ENCODE data around the gene OSER1. TPM values are rescaled to one million over a fixed set of nuclear protein-coding genes. Genes with fewer than 3 reads are reported as not detected.
"Not testable (repeated sequence)": the region's sequence is repeated elsewhere in the genome, so short reads cannot be mapped to it uniquely, and the experiment has no call there.

OSER1 gene
- total RNA-seq, 1 experiment from 2014 or later, result 24.3 TPM

- DNase-seq (ENCODE audit: low spot score) (no peak), ATAC-seq (no peak)
- H3K36me3 Mint-ChIP-seq, result peaks cover 14% of the 10 kb centered on the region
- no peak overlapping the region for H3K4me3 Mint-ChIP-seq
- no peaks in the 10 kb centered on the region for H3K9me3 Mint-ChIP-seq
- H3K4me1 Mint-ChIP-seq, result no peaks in the 10 kb centered on the region
- H3K27ac Mint-ChIP-seq, result no peak overlapping the region
- ChIA-PET CTCF (no interaction called here), POLR2A (no interaction called here)
- no peaks in the 10 kb centered on the region; the same call in none of the 2 replicates for H3K27me3 Mint-ChIP-seq (ENCODE audit: low read depth)
- TF ChIP-seq RORB (CRISPR knock-in tag; IDR thresholded peaks at IDR 0.05), result no peak
- no peak for TF ChIP-seq ESRRA (CRISPR knock-in tag; IDR thresholded peaks at IDR 0.05; ENCODE audit: borderline replicate concordance)
- TF ChIP-seq, protein P1, sequence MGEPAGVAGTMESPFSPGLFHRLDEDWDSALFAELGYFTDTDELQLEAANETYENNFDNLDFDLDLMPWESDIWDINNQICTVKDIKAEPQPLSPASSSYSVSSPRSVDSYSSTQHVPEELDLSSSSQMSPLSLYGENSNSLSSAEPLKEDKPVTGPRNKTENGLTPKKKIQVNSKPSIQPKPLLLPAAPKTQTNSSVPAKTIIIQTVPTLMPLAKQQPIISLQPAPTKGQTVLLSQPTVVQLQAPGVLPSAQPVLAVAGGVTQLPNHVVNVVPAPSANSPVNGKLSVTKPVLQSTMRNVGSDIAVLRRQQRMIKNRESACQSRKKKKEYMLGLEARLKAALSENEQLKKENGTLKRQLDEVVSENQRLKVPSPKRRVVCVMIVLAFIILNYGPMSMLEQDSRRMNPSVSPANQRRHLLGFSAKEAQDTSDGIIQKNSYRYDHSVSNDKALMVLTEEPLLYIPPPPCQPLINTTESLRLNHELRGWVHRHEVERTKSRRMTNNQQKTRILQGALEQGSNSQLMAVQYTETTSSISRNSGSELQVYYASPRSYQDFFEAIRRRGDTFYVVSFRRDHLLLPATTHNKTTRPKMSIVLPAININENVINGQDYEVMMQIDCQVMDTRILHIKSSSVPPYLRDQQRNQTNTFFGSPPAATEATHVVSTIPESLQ (CRISPR knock-in tag; IDR thresholded peaks at IDR 0.05), result no peak
- no peak for TF ChIP-seq HMGXB4 (CRISPR knock-in tag; IDR thresholded peaks at IDR 0.05)
- TF ChIP-seq ZMAT4 (CRISPR knock-in tag; IDR thresholded peaks at IDR 0.05), result no peak
- TF ChIP-seq, protein P2, sequence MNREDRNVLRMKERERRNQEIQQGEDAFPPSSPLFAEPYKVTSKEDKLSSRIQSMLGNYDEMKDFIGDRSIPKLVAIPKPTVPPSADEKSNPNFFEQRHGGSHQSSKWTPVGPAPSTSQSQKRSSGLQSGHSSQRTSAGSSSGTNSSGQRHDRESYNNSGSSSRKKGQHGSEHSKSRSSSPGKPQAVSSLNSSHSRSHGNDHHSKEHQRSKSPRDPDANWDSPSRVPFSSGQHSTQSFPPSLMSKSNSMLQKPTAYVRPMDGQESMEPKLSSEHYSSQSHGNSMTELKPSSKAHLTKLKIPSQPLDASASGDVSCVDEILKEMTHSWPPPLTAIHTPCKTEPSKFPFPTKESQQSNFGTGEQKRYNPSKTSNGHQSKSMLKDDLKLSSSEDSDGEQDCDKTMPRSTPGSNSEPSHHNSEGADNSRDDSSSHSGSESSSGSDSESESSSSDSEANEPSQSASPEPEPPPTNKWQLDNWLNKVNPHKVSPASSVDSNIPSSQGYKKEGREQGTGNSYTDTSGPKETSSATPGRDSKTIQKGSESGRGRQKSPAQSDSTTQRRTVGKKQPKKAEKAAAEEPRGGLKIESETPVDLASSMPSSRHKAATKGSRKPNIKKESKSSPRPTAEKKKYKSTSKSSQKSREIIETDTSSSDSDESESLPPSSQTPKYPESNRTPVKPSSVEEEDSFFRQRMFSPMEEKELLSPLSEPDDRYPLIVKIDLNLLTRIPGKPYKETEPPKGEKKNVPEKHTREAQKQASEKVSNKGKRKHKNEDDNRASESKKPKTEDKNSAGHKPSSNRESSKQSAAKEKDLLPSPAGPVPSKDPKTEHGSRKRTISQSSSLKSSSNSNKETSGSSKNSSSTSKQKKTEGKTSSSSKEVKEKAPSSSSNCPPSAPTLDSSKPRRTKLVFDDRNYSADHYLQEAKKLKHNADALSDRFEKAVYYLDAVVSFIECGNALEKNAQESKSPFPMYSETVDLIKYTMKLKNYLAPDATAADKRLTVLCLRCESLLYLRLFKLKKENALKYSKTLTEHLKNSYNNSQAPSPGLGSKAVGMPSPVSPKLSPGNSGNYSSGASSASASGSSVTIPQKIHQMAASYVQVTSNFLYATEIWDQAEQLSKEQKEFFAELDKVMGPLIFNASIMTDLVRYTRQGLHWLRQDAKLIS (CRISPR knock-in tag; IDR thresholded peaks at IDR 0.05; ENCODE audit: borderline replicate concordance), result no peak
- TF ChIP-seq, protein P3, sequence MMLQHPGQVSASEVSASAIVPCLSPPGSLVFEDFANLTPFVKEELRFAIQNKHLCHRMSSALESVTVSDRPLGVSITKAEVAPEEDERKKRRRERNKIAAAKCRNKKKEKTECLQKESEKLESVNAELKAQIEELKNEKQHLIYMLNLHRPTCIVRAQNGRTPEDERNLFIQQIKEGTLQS (CRISPR knock-in tag; conservative IDR thresholded peaks at IDR 0.05), result no peak
- TF ChIP-seq ETV6 (CRISPR knock-in tag; IDR thresholded peaks at IDR 0.05), result no peak
- TF ChIP-seq OVOL2 (CRISPR knock-in tag; IDR thresholded peaks at IDR 0.05; ENCODE audit: borderline replicate concordance), result no peak
- TF ChIP-seq HMGA2 (CRISPR knock-in tag; IDR thresholded peaks at IDR 0.05), result no peak
- TF ChIP-seq NFE2L1 (CRISPR knock-in tag; IDR thresholded peaks at IDR 0.05), result no peak
- TF ChIP-seq ZNF532 (CRISPR knock-in tag; IDR thresholded peaks at IDR 0.05; ENCODE audit: borderline replicate concordance), result no peak
- TF ChIP-seq RELA (CRISPR knock-in tag; IDR thresholded peaks at IDR 0.05; ENCODE audit: borderline replicate concordance), result no peak
- TF ChIP-seq ZNF121 (CRISPR knock-in tag; IDR thresholded peaks at IDR 0.05), result no peak
- TF ChIP-seq GRHL2 (CRISPR knock-in tag; IDR thresholded peaks at IDR 0.05; ENCODE audit: insufficient replicate concordance, severe bottlenecking), result no peak
- TF ChIP-seq ZBTB43 (CRISPR knock-in tag; IDR thresholded peaks at IDR 0.05), result no peak
These were observed 16.8 kb downstream of the OSER1 start for GRCh38 chr20:44193801-44194200.

- CTCF ChIA-PET, result interaction anchor here (2.4 to 6.8 kb wide), 4 partner anchors 14 to 81 kb away, joined by 14 to 368 read pairs (median 44); no protein-coding TSS in a partner anchor
- DNase-seq (ENCODE audit: low spot score); POLR2A ChIA-PET; H3K9me3 Mint-ChIP-seq; H3K27me3 Mint-ChIP-seq (ENCODE audit: low read depth); H3K36me3 Mint-ChIP-seq; H3K27ac Mint-ChIP-seq; ATAC-seq; H3K4me1 Mint-ChIP-seq; H3K4me3 Mint-ChIP-seq: not testable (repeated sequence)
These were observed 18.9 kb downstream of the OSER1 start for GRCh38 chr20:44191640-44192039.
